ENCODE measurements around the gene CDH4. TPM values are rescaled to one million over a fixed set of nuclear protein-coding genes. Genes with fewer than 3 reads are reported as not detected.

Gene CDH4
- total and polyA plus RNA-seq, 2 of the 13 experiments (the other 11 are each of a cell fraction or from before 2014, with no cell fraction given): not detected

- TF ChIP-seq LRRFIP1 (CRISPR knock-in tag; conservative IDR thresholded peaks at IDR 0.05): 0 out of 2 replicates have a peak, but pooled peaks have one; percentile 54
- TF ChIP-seq RXRB (CRISPR knock-in tag; IDR thresholded peaks at IDR 0.05; ENCODE audit: borderline replicate concordance): peak; percentile 28; the same call in 1 of the 2 replicates
- peak; percentile 74 for TF ChIP-seq TMF1 (CRISPR knock-in tag; IDR thresholded peaks at IDR 0.05; ENCODE audit: low read depth)
- TF ChIP-seq HOXA9 (CRISPR knock-in tag; IDR thresholded peaks at IDR 0.05; ENCODE audit: borderline replicate concordance): peak; percentile 76; the same call in 1 of the 2 replicates
- TF ChIP-seq AFF4 (CRISPR knock-in tag; IDR thresholded peaks at IDR 0.05): no peak
- peak; percentile 91 for TF ChIP-seq WIZ (CRISPR knock-in tag; IDR thresholded peaks at IDR 0.05)
- 0 out of 2 replicates have a peak, but pooled peaks have one; percentile 55 for TF ChIP-seq MEIS2 (CRISPR knock-in tag; IDR thresholded peaks at IDR 0.05)
- TF ChIP-seq PLRG1 (conservative IDR thresholded peaks at IDR 0.05): no peak
- TF ChIP-seq ZNF430 (CRISPR knock-in tag; IDR thresholded peaks at IDR 0.05): peak; percentile 64; the same call in 1 of the 2 replicates
- TF ChIP-seq NFIC (IDR thresholded peaks at IDR 0.05; ENCODE audit: low read length): no peak
- peak; percentile 34; the same call in 1 of the 2 replicates for TF ChIP-seq KDM2A (CRISPR knock-in tag; IDR thresholded peaks at IDR 0.05; ENCODE audit: borderline replicate concordance, low read depth)
- no peak for TF ChIP-seq ZNF317 (CRISPR knock-in tag; IDR thresholded peaks at IDR 0.05)
- no peak for TF ChIP-seq NFYC (CRISPR knock-in tag; IDR thresholded peaks at IDR 0.05)
- TF ChIP-seq ZNF441 (CRISPR knock-in tag; IDR thresholded peaks at IDR 0.05; ENCODE audit: borderline replicate concordance): peak; percentile 69; the same call in 1 of the 2 replicates
- TF ChIP-seq MAFG (CRISPR knock-in tag; IDR thresholded peaks at IDR 0.05): 0 out of 2 replicates have a peak, but pooled peaks have one; percentile 37
- TF ChIP-seq ARNTL (CRISPR knock-in tag; IDR thresholded peaks at IDR 0.05): peak; percentile 37; the same call in 1 of the 2 replicates
- TF ChIP-seq THAP11 (CRISPR knock-in tag; IDR thresholded peaks at IDR 0.05): no peak
- 0 out of 2 replicates have a peak, but pooled peaks have one; percentile 22 for TF ChIP-seq ARID5B (CRISPR knock-in tag; IDR thresholded peaks at IDR 0.05)
- TF ChIP-seq MAX (IDR thresholded peaks at IDR 0.05): 0 out of 2 replicates have a peak, but pooled peaks have one; percentile 24
Measured at GRCh38 chr20:61608275-61609085, 356.4 kb downstream of the CDH4 start (continued).

Data from HepG2 (cell line).